Gastroesophageal sphincter (tissue), 4 donors: ENCODE data around the gene PDCL3. TPM values are rescaled to one million over a fixed set of nuclear protein-coding genes. Genes with fewer than 3 reads are reported as not detected.
A peak's percentile ranks its signal among the peaks of the same experiment; 100 is the strongest.

Source experiments
- ATAC-seq: fragments of 150-250 bp; one replicate; pipeline ENCODE4 v1.9.1; 2016; ENCODE audit warnings: mild to moderate bottlenecking, moderate library complexity
- H3K27ac ChIP-seq, 4 donors: fragments of 200-600 bp; sonication (generic) in 3 of 4; 1 replicate in 3 of 4; 2 replicates in 1 of 4; pipeline ENCODE4 v1.5.1; 2016 to 2019
- H3K27me3 ChIP-seq: fragments of 200-600 bp; sonication (generic); one replicate; pipeline ENCODE4 v1.5.1; 2019
- H3K36me3 ChIP-seq, 2 donors: fragments of 200-600 bp; sonication (generic); one replicate each; pipeline ENCODE4 v1.5.1; 2019; ENCODE audit warnings: control low read depth in 1 of 2
- H3K4me1 ChIP-seq, 3 donors: fragments of 200-600 bp; sonication (generic); 1 replicate in 2 of 3; 2 replicates in 1 of 3; pipeline ENCODE4 v1.5.1; 2016 to 2019; ENCODE audit warnings: control low read depth in 2 of 3
- H3K4me3 ChIP-seq, 2 donors: fragments of 200-600 bp; sonication (generic); one replicate each; pipeline ENCODE4 v1.5.1; 2019; ENCODE audit warnings: mild to moderate bottlenecking in 1 of 2, moderate library complexity in 1 of 2
- H3K9me3 ChIP-seq, 3 donors: fragments of 200-600 bp; sonication (generic); one replicate each; pipeline ENCODE4 v1.5.1; 2017 to 2019; ENCODE audit warnings: control low read depth in 2 of 3
- EP300 ChIP-seq: sonication (generic); formaldehyde crosslinking; IDR thresholded peaks from one replicate; pipeline ENCODE4 v1.6.1; 2017; ENCODE audit warnings: antibody characterized with exemption, mild to moderate bottlenecking
- POLR2A ChIP-seq, 2 donors: fragments of 450-650 bp; IDR thresholded peaks; one replicate each; pipeline ENCODE4 v1.6.1; 2017; ENCODE audit warnings: antibody characterized with exemption in 2 of 2, mild to moderate bottlenecking in 2 of 2, moderate library complexity in 1 of 2
- POLR2AphosphoS5 ChIP-seq: sonication (generic); formaldehyde crosslinking; IDR thresholded peaks from one replicate; pipeline ENCODE4 v1.6.1; 2017; ENCODE audit warnings: antibody characterized with exemption
- WGBS, 2 donors: methylation state at CpG; one replicate each; pipeline ENCODE4 v1.1.5; 2018; ENCODE audit warnings: low coverage in 1 of 2; 5-methylcytosine and 5-hydroxymethylcytosine counted together
- total RNA-seq, 4 donors: library from RNA; depleted of rRNA; stranded (reverse); fragments of >200 nt; gene quantifications; one replicate each; pipeline ENCODE4 v1.1.0, GENCODE V29; 2016
- TF ChIP-seq, protein P1 (sequence below), 4 experiments: fragments of 200-600 bp in 2 of 4; fragments of 450-650 bp in 2 of 4; sonication (generic) in 1 of 4; IDR thresholded peaks; one replicate each; pipeline ENCODE4 v1.5.1; 2017 to 2019; ENCODE audit warnings: antibody characterized with exemption in 4 of 4, mild to moderate bottlenecking in 2 of 4, moderate library complexity in 2 of 4

The PDCL3 gene
- total RNA-seq, result 10 to 100 TPM; 20.5 to 63.8 (median 42.5) TPM

DNA sequence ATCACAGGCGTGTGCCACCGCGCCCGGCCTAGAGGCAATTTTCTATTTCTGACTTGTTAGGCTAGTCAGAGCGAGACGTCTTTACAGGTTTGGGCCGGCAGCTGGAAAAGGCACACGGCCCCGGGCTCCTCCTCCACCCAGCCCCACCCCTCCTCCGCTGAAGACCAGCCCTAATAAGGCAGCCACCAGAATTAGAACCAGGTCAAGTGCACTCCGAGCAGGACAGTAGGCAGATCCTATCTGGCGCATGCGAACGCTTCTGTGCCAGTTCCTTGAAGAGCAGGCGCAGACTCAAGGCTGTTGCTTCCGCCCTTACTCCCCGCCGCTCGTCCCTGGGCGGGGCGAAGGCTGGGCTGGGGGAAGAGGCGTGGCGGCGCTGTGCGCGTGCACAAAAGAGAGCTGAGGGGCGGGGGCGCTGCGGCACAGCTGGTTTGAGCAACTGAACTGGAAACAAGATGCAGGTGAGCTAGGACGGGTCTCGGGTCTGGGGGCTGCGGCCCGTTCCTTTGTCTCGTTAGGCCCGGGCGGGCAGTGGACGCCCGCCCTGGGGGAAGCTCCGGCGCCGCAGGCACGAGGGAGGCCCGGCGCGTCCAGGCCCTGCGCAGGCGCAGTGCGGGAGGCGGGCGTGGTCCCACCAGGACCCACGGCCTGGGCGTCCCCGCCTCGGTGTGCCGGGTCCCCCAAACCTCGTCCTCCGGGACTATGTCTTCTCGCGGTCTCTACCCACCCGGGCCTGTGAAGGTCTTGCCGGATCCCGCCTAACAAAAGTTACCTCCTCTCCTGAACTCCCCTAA lies at the start of gene PDCL3:
TSS of gene PDCL3 (plus strand) at position 381 of the 794 bp plus-strand sequence. CDS start at position 456, 75 bp downstream.
- Histone ChIP-seq H3K27ac (peak within 1 kb of the TSS; percentile 72 to 93 (median 92)), H3K4me1 (peaks cover 0 to 66% (median 11%) of the 10 kb centered on the region in 3 donors), H3K27me3 (no peaks in the 10 kb centered on the region), H3K36me3 (peaks cover 0 to 22% of the 10 kb centered on the region in 2 donors), H3K9me3 (no peaks in the 10 kb centered on the region), H3K4me3 (peak within 1 kb of the TSS; percentile 52 to 56)
- 0% methylated on average over 6 of the region's 62 CpGs; no CpG with 5 or more reads in 1 of the 2 donors for WGBS, 2 donors
- TF ChIP-seq POLR2AphosphoS5, result peak; percentile 87
- TF ChIP-seq POLR2A (IDR thresholded peaks at IDR 0.05), result peak; percentile 50 to 57
- no peak for TF ChIP-seq EP300
- TF ChIP-seq, protein P1, sequence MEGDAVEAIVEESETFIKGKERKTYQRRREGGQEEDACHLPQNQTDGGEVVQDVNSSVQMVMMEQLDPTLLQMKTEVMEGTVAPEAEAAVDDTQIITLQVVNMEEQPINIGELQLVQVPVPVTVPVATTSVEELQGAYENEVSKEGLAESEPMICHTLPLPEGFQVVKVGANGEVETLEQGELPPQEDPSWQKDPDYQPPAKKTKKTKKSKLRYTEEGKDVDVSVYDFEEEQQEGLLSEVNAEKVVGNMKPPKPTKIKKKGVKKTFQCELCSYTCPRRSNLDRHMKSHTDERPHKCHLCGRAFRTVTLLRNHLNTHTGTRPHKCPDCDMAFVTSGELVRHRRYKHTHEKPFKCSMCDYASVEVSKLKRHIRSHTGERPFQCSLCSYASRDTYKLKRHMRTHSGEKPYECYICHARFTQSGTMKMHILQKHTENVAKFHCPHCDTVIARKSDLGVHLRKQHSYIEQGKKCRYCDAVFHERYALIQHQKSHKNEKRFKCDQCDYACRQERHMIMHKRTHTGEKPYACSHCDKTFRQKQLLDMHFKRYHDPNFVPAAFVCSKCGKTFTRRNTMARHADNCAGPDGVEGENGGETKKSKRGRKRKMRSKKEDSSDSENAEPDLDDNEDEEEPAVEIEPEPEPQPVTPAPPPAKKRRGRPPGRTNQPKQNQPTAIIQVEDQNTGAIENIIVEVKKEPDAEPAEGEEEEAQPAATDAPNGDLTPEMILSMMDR (IDR thresholded peaks at IDR 0.05), result peak in 3 of 4 experiments; percentile 7 to 50 (median 30)
- peak; percentile 97 for ATAC-seq

DNA sequence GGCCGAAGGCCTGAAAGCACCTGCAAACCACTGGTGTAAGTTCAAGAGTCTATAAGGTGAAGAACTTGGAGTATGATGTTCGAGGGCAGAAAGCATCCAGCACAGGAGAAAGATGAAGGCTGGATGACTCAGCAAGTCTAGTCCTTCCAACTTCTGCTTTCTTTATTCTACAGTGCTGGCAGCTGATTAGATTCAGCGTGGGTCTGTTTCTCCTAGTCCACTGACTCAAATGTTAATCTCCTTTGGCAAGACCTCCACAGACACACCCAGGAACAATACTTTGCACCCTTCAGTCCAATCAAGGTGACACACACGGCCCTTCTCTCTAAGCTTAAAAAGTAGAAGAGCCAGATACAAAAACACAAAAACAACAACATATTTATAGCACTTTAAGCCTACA lies 49.1 kb upstream of the PDCL3 start:
- no peak overlapping the region for H3K27ac ChIP-seq
- peaks cover 0 to 2% (median 0%) of the 10 kb centered on the region in 3 donors for H3K9me3 ChIP-seq
- WGBS, 2 donors, result 36 to 66% methylated on average over 3 to 4 of the region's 4 CpGs
- H3K27me3 ChIP-seq, result no peaks in the 10 kb centered on the region
- no peaks in the 10 kb centered on the region for H3K4me1 ChIP-seq
- no peaks in the 10 kb centered on the region for H3K36me3 ChIP-seq
- TF ChIP-seq EP300, result no peak
- TF ChIP-seq POLR2A (IDR thresholded peaks at IDR 0.05), result no peak
- TF ChIP-seq POLR2AphosphoS5, result no peak
- TF ChIP-seq, protein P1 (IDR thresholded peaks at IDR 0.05), result no peak
- H3K4me3 ChIP-seq, result no peak overlapping the region
- ATAC-seq, result no peak

DNA sequence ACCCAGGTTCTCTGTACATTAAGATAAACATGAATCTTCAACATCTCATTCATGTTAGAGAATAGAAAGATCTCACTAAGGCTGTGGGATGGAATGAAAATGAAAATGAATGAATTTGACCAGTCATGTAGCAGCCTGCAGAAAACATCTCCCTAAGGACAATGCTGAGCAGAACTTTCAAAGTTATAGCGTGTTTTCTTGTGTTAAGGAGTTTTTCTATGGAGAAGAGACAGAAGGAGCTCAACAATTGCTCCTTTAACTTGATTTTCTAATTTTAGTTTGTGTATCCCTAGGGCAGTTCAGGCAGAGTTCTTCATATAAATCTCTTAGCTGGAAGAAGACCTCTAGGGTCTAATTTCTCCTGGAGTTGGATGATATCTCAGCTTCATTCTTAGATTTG lies 45.2 kb upstream of the PDCL3 start:
- ATAC-seq, result no peak
- H3K27me3 ChIP-seq, result no peaks in the 10 kb centered on the region
- H3K4me1 ChIP-seq, result no peaks in the 10 kb centered on the region
- H3K4me3 ChIP-seq, result no peak overlapping the region
- H3K36me3 ChIP-seq, result no peaks in the 10 kb centered on the region
- 67 to 81% methylated on average over 1 of the region's 1 CpG for WGBS, 2 donors
- TF ChIP-seq, protein P1 (IDR thresholded peaks at IDR 0.05), result no peak
- TF ChIP-seq EP300 (no peak), POLR2A (IDR thresholded peaks at IDR 0.05) (no peak), POLR2AphosphoS5 (no peak)
- H3K9me3 ChIP-seq, result no peaks in the 10 kb centered on the region
- no peak overlapping the region for H3K27ac ChIP-seq

DNA sequence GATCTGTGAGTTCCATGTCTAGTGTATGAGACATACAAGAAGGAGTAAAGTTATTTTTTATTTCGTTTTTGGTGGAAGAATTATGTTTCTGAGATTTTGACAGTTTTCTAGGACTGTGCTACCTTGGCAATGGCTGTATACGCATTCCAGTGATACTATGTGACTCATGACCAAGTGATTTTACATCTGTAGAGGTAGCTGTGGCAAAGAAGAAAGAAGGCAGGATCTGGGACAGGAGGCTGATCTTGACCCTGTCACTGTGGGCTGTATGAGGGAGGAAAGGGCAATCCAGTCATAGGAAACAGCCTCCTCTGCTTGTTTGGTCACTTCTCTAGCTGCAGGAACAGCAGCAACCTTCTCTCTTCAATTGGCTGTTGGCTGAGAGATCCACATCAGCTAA lies 44.0 kb upstream of the PDCL3 start:
- no peak overlapping the region for H3K27ac ChIP-seq
- H3K4me1 ChIP-seq, result no peaks in the 10 kb centered on the region
- no peaks in the 10 kb centered on the region for H3K9me3 ChIP-seq
- H3K36me3 ChIP-seq, result no peaks in the 10 kb centered on the region
- WGBS, 2 donors, result 50 to 66% methylated on average over 2 of the region's 2 CpGs
- no peak overlapping the region for H3K4me3 ChIP-seq
- ATAC-seq, result no peak
- TF ChIP-seq, protein P1 (IDR thresholded peaks at IDR 0.05), result no peak
- TF ChIP-seq POLR2A (IDR thresholded peaks at IDR 0.05), result no peak
- no peak for TF ChIP-seq POLR2AphosphoS5
- TF ChIP-seq EP300, result no peak
- H3K27me3 ChIP-seq, result no peaks in the 10 kb centered on the region

DNA sequence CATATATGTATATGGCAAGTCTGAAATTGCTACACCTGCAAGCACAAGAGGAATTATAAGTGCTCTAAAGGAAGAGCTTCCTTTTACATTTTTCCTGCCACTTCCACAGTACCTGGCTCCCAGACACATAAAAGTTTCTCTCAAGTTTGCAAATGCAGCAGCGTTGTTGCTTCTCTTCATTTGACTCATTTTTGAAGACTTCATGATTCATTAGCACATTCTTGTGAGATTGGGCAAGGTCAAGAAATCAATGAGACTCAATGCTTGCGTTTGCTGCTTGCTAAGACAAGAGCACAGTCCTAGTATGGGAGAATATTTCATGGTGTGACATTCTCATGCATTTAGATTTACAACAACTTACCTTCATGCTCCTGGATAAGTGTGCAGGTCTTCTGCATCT lies 42.6 kb upstream of the PDCL3 start:
- ATAC-seq, result no peak
- H3K36me3 ChIP-seq, result no peaks in the 10 kb centered on the region
- no peaks in the 10 kb centered on the region for H3K9me3 ChIP-seq
- no peak overlapping the region for H3K27ac ChIP-seq
- 72 to 85% methylated on average over 2 of the region's 2 CpGs for WGBS, 2 donors
- no peaks in the 10 kb centered on the region for H3K4me1 ChIP-seq
- no peak overlapping the region for H3K4me3 ChIP-seq
- TF ChIP-seq EP300, result no peak
- TF ChIP-seq, protein P1 (IDR thresholded peaks at IDR 0.05), result no peak
- no peak for TF ChIP-seq POLR2A (IDR thresholded peaks at IDR 0.05)
- TF ChIP-seq POLR2AphosphoS5, result no peak
- no peaks in the 10 kb centered on the region for H3K27me3 ChIP-seq
